HL-60/S4 treated with retinoic acid at 250 ng/mL for 4 days and 3 days (cell line): Measurements from ENCODE around the gene SRRT.
"Not testable (repeated sequence)": the region's sequence is repeated elsewhere in the genome, so short reads cannot be mapped to it uniquely, and the experiment has no call there.

Experiments used
- in situ Hi-C: fragments of 300-500 bp; cut with MboI; formaldehyde crosslinking; loops from 2 replicates; pipeline ENCODE4 v1.7.0; 2022; ENCODE audit warnings: low sequenced_read_pairs

The SRRT gene

GRCh38 chr7:100854899-100855298 lies 20.0 kb upstream of the SRRT start:
- in situ Hi-C loops = not testable (repeated sequence)

- in situ Hi-C loops = no loop called here
Observed at GRCh38 chr7:100855515-100855914, 19.4 kb upstream of the SRRT start.

GRCh38 chr7:100856871-100857282 lies 18.0 kb upstream of the SRRT start:
- in situ Hi-C loops = no loop called here

GRCh38 chr7:100859856-100860255 lies 15.0 kb upstream of the SRRT start:
- in situ Hi-C loops = no loop called here

GRCh38 chr7:100860702-100861615 lies 13.9 kb upstream of the SRRT start:
- in situ Hi-C loops = no loop called here

- in situ Hi-C loops = no loop called here
Observed at GRCh38 chr7:100861616-100861985, 13.3 kb upstream of the SRRT start.

GRCh38 chr7:100863406-100863950 lies 11.4 kb upstream of the SRRT start:
- in situ Hi-C loops = no loop called here

GRCh38 chr7:100864263-100864845 lies 10.5 kb upstream of the SRRT start:
- in situ Hi-C loops = no loop called here

GRCh38 chr7:100865372-100865911 lies 9.5 kb upstream of the SRRT start:
- in situ Hi-C loops = no loop called here

- in situ Hi-C loops = no loop called here
Observed at GRCh38 chr7:100865938-100866728, 8.8 kb upstream of the SRRT start.

GRCh38 chr7:100866729-100867039 lies 8.2 kb upstream of the SRRT start:
- in situ Hi-C loops = no loop called here

GRCh38 chr7:100867040-100867775 lies 7.7 kb upstream of the SRRT start, which contains the start of gene TRIP6:
Gene TRIP6 (plus strand): TSS chr7:100867387. CDS start chr7:100867498, 111 bp downstream.
- in situ Hi-C loops = no loop called here

GRCh38 chr7:100867776-100868485 lies 7.0 kb upstream of the SRRT start:
- in situ Hi-C loops = no loop called here

GRCh38 chr7:100873599-100874299 lies 1.2 kb upstream of the SRRT start:
- in situ Hi-C loops = no loop called here

- in situ Hi-C loops = no loop called here
Observed at GRCh38 chr7:100874300-100874576, 665 bp upstream of the SRRT start.

- in situ Hi-C loops = loop anchor here (25.0 kb wide), 1 partner anchor 412 kb away; no protein-coding TSS in a partner anchor
Observed at GRCh38 chr7:100875356-100875751, 451 bp downstream of the SRRT start.

GRCh38 chr7:100878013-100878412 lies 3.1 kb downstream of the SRRT start:
- in situ Hi-C loops = loop anchor here (25.0 kb wide), 1 partner anchor 409 kb away; no protein-coding TSS in a partner anchor

GRCh38 chr7:100878685-100879084 lies 3.8 kb downstream of the SRRT start:
- in situ Hi-C loops = loop anchor here (25.0 kb wide), 1 partner anchor 409 kb away; no protein-coding TSS in a partner anchor

GRCh38 chr7:100879685-100880261 lies 4.9 kb downstream of the SRRT start:
- in situ Hi-C loops = loop anchor here (25.0 kb wide), 1 partner anchor 408 kb away; no protein-coding TSS in a partner anchor
